A549 (cell line): Measurements from ENCODE around the gene ZNF616. TPM values are rescaled to one million over a fixed set of nuclear protein-coding genes. Genes with fewer than 3 reads are reported as not detected.
"Not testable (repeated sequence)": the region's sequence is repeated elsewhere in the genome, so short reads cannot be mapped to it uniquely, and the experiment has no call there.

Source experiments
- ATAC-seq, 2 experiments: fragments of 200-7000 bp in 1 of 2; fragments of >200 bp in 1 of 2; cut with Nextera tagmentation in 1 of 2; cut with Tn5 transposase in 1 of 2; 3 replicates each; pipeline versions ENCODE4 v1.8.0 to v1.9.1; 2018 to 2020; ENCODE audit warnings: mild to moderate bottlenecking in 1 of 2, moderate library complexity in 1 of 2
- CTCF ChIA-PET: fragments of 300-600 bp; sonication (Branson Sonifier 250); formaldehyde crosslinking; extraction: SDS; loops from one replicate; lab custom pipeline; 2021; ENCODE audit warnings: antibody characterized with exemption, inconsistent platforms; lab: Yijun Ruan, JAX
- POLR2A ChIA-PET: fragments of 350-600 bp; formaldehyde crosslinking; extraction: SDS; loops from one replicate; lab custom pipeline; 2021; ENCODE audit warnings: antibody characterized with exemption, inconsistent platforms; lab: Yijun Ruan, JAX
- DNase-seq, 2 experiments: peaks; one replicate each; pipeline versions ENCODE4 v3.0.0 to v3.0.0-alpha.2; 2011 to 2016; ENCODE audit warnings: low read depth in 1 of 2, low spot score in 1 of 2
- FAIRE-seq: peaks from 2 replicates; lab custom pipeline; 2011; peaks lifted over from hg19 to GRCh38; lab: Jason Lieb, UNC
- H3K27ac ChIP-seq, 2 experiments: fragments of >200 bp; sonication (Bioruptor Twin); formaldehyde crosslinking; 3 replicates each; pipeline ENCODE4 v1.5.1; 2016 to 2017
- H3K4me1 ChIP-seq: fragments of >200 bp; sonication (Bioruptor Twin); formaldehyde crosslinking; 3 replicates; pipeline ENCODE4 v1.6.1; 2016
- H3K4me2 ChIP-seq: fragments of >200 bp; sonication (Bioruptor Twin); formaldehyde crosslinking; 3 replicates; pipeline ENCODE4 v1.6.1; 2016
- H3K4me3 ChIP-seq: fragments of >200 bp; sonication (Bioruptor Twin); formaldehyde crosslinking; 3 replicates; pipeline ENCODE4 v1.5.1; 2016
- H3K9me3 ChIP-seq: fragments of >200 bp; sonication (Bioruptor Twin); formaldehyde crosslinking; 3 replicates; pipeline ENCODE4 v1.6.1; 2016
- ATOH8 ChIP-seq: fragments of 250-450 bp; sonication (Bioruptor Pico); IDR thresholded peaks from 2 replicates; pipeline ENCODE4 v1.5.0; 2020; ENCODE audit warnings: low read depth, mild to moderate bottlenecking, moderate library complexity
- CBX8 ChIP-seq: fragments of 200-600 bp; sonication (generic); IDR thresholded peaks from 2 replicates; pipeline ENCODE4 v1.6.1; 2016
- EHF ChIP-seq: fragments of 250-450 bp; sonication (Bioruptor Pico); IDR thresholded peaks from 2 replicates; pipeline ENCODE4 v1.5.0; 2020; ENCODE audit warnings: mild to moderate bottlenecking
- ESRRA ChIP-seq: fragments of 150-350 bp; IDR thresholded peaks from 2 replicates; pipeline ENCODE4 v1.6.1; 2014; ENCODE audit warnings: mild to moderate bottlenecking, low read length, borderline replicate concordance
- GATA3 ChIP-seq: IDR thresholded peaks from 2 replicates; pipeline ENCODE4 v1.6.1; 2012; ENCODE audit warnings: borderline replicate concordance
- HDAC2 ChIP-seq: fragments of 200-600 bp; sonication (generic); IDR thresholded peaks from 2 replicates; pipeline ENCODE4 v1.6.1; 2016
- KDM5A ChIP-seq: fragments of 200-600 bp; sonication (generic); IDR thresholded peaks from 2 replicates; pipeline ENCODE4 v1.6.1; 2016; ENCODE audit warnings: antibody characterized with exemption, mild to moderate bottlenecking
- MYC ChIP-seq: IDR thresholded peaks from 2 replicates; pipeline ENCODE4 v1.6.1; 2012; ENCODE audit warnings: mild to moderate bottlenecking, inconsistent platforms, low read length, improper control_type of control experiment, borderline replicate concordance
- POLR2AphosphoS2 ChIP-seq: conservative IDR thresholded peaks from 2 replicates; pipeline ENCODE4 v1.6.1; 2012; ENCODE audit warnings: low read length, improper control_type of control experiment, inconsistent platforms
- RARB ChIP-seq: fragments of 250-450 bp; sonication (Bioruptor Pico); IDR thresholded peaks from 2 replicates; pipeline ENCODE4 v1.8.0; 2021; ENCODE audit warnings: mild to moderate bottlenecking, moderate library complexity
- RCOR1 ChIP-seq: fragments of 150-350 bp; IDR thresholded peaks from 2 replicates; pipeline ENCODE4 v1.6.1; 2014; ENCODE audit warnings: antibody characterized with exemption, low read length, low read depth
- RNF2 ChIP-seq: fragments of 200-600 bp; sonication (generic); IDR thresholded peaks from 2 replicates; pipeline ENCODE4 v1.6.1; 2016; ENCODE audit warnings: low read depth, mild to moderate bottlenecking, antibody characterized with exemption, moderate library complexity, borderline replicate concordance
- SREBF2 ChIP-seq: fragments of 450-650 bp; IDR thresholded peaks from 2 replicates; pipeline ENCODE4 v1.6.1; 2014; ENCODE audit warnings: mild to moderate bottlenecking, moderate library complexity
- USF2 ChIP-seq: fragments of 450-650 bp; IDR thresholded peaks from 2 replicates; pipeline ENCODE4 v1.6.1; 2014; ENCODE audit warnings: antibody characterized with exemption
- ZC3H11A ChIP-seq: fragments of 450-650 bp; IDR thresholded peaks from 2 replicates; pipeline ENCODE4 v1.6.1; 2014; ENCODE audit warnings: antibody characterized with exemption, mild to moderate bottlenecking
- ZFP36 ChIP-seq: fragments of 450-650 bp; IDR thresholded peaks from 2 replicates; pipeline ENCODE4 v1.6.1; 2014; ENCODE audit warnings: borderline replicate concordance; ENCODE audit not compliant: partially characterized antibody
- ZSCAN20 ChIP-seq: fragments of 250-450 bp; sonication (Bioruptor Pico); IDR thresholded peaks from 2 replicates; pipeline ENCODE4 v1.8.0; 2022; ENCODE audit warnings: mild to moderate bottlenecking, moderate library complexity
- WGBS: methylation state at CpG from one replicate; pipeline ENCODE4 v1.1.6; 2017; ENCODE audit errors: missing lambda C conversion rate; 5-methylcytosine and 5-hydroxymethylcytosine counted together
- polyA plus RNA-seq, 4 experiments: library from polyadenylated mRNA; depleted of rRNA in 3 of 4; stranded (reverse); fragments of >200 nt; fragmentation: RNase III in 1 of 4; extraction: RNeasy Plus Mini Kit Qiagen cat#74134 plus additional on column Dnase treatment in 1 of 4; gene quantifications; 2 replicates in 3 of 4; 3 replicates in 1 of 4; pipeline ENCODE4 v1.2.3, GENCODE V29; 2011 to 2017

ZNF616 gene
- polyA plus RNA-seq, 2 of the 4 experiments (the other 2 are of a cell fraction), result 0.90 to 1.8 TPM

GRCh38 chr19:52110780-52111179 lies 29.0 kb downstream of the ZNF616 start:
- no peak overlapping the region for H3K27ac ChIP-seq
- no peak for FAIRE-seq
- ATAC-seq, result no peak
- H3K4me1 ChIP-seq, result no peaks in the 10 kb centered on the region
- 57% methylated on average over 6 of the region's 6 CpGs for WGBS
- TF ChIP-seq ZFP36, result no peak
- no peak for TF ChIP-seq GATA3
- TF ChIP-seq SREBF2, result no peak
- TF ChIP-seq RARB (CRISPR knock-in tag), result no peak
- TF ChIP-seq USF2, result no peak
- ChIA-PET CTCF (no interaction called here), POLR2A (no interaction called here)
- H3K4me2 ChIP-seq, result no peak overlapping the region
- H3K9me3 ChIP-seq, result peaks cover 85% of the 10 kb centered on the region
- DNase-seq, result no peak
- H3K4me3 ChIP-seq, result no peak overlapping the region

GRCh38 chr19:52102782-52103181 lies 37.0 kb downstream of the ZNF616 start:
- H3K4me3 ChIP-seq, result no peak overlapping the region
- WGBS, result 87% methylated on average over 1 of the region's 1 CpG
- no peaks in the 10 kb centered on the region for H3K4me1 ChIP-seq
- POLR2A ChIA-PET, result no interaction called here
- H3K27ac ChIP-seq, result no peak overlapping the region
- DNase-seq, result no peak
- no peak overlapping the region for H3K4me2 ChIP-seq
- peaks cover 68% of the 10 kb centered on the region for H3K9me3 ChIP-seq
- no peak for TF ChIP-seq MYC
- TF ChIP-seq ZFP36, result peak; percentile 27
- FAIRE-seq, result no peak
- CTCF ChIA-PET, result no interaction called here
- no peak for ATAC-seq

GRCh38 chr19:52101866-52102562 lies 37.7 kb downstream of the ZNF616 start:
- no peak overlapping the region for H3K27ac ChIP-seq
- POLR2A ChIA-PET, result no interaction called here
- WGBS, result 5% methylated on average over 2 of the region's 2 CpGs
- TF ChIP-seq ZC3H11A (peak; percentile 87), KDM5A (no peak)
- FAIRE-seq (no peak), DNase-seq (no peak), ATAC-seq (no peak)
- CTCF ChIA-PET, result no interaction called here
- no peak overlapping the region for H3K4me3 ChIP-seq
- H3K4me2 ChIP-seq, result no peak overlapping the region
- H3K4me1 ChIP-seq, result no peaks in the 10 kb centered on the region
- H3K9me3 ChIP-seq, result peaks cover 68% of the 10 kb centered on the region

- CTCF ChIA-PET, result interaction anchor here (0.6 kb wide), 1 partner anchor 9 kb away, joined by 4 read pairs; no protein-coding TSS in a partner anchor
- TF ChIP-seq RCOR1 (no peak), ESRRA (no peak), CBX8 (no peak), KDM5A (no peak), ZSCAN20 (no peak), POLR2AphosphoS2 (no peak), GATA3 (no peak), HDAC2 (no peak), EHF (no peak), ATOH8 (CRISPR knock-in tag) (no peak), MYC (no peak), RARB (CRISPR knock-in tag) (no peak), RNF2 (no peak)
- TF ChIP-seq, all 56 proteins: peak for 0
- Histone ChIP-seq H3K4me3 (no peak overlapping the region), H3K4me2 (no peak overlapping the region), H3K9me3 (peaks cover 75% of the 10 kb centered on the region), H3K27ac (no peak overlapping the region), H3K4me1 (no peaks in the 10 kb centered on the region)
- WGBS, result 4% methylated on average over 2 of the region's 2 CpGs
- DNase-seq (no peak), ATAC-seq (no peak), FAIRE-seq (no peak)
- POLR2A ChIA-PET, result no interaction called here
These were observed 40.1 kb downstream of the ZNF616 start for GRCh38 chr19:52099497-52100138.

- H3K27ac ChIP-seq, DNase-seq, CTCF ChIA-PET, POLR2A ChIA-PET, H3K4me1 ChIP-seq, FAIRE-seq, ATAC-seq, H3K4me2 ChIP-seq, H3K4me3 ChIP-seq: not testable (repeated sequence)
- WGBS, result 89% methylated on average over 3 of the region's 3 CpGs
- peaks cover 89% of the 10 kb centered on the region for H3K9me3 ChIP-seq
These were observed 43.3 kb downstream of the ZNF616 start for GRCh38 chr19:52096416-52096815.
